Panc1 (cell line): ENCODE data around the gene YWHAH. TPM values are rescaled to one million over a fixed set of nuclear protein-coding genes. Genes with fewer than 3 reads are reported as not detected.

Experiments
- ATAC-seq: fragments of 200-7000 bp; cut with Tn5 transposase; 2 replicates; pipeline ENCODE4 v1.9.1; 2020; ENCODE audit warnings: mild to moderate bottlenecking, moderate library complexity
- BruUV-seq: library from RNA; stranded (reverse); fragments of 400-500 nt; replicated peaks from 2 replicates; lab custom pipeline; 2021; lab: Mats Ljungman, UMichigan
- CTCF ChIA-PET: fragments of 300-600 bp; sonication (Branson Sonifier 250); formaldehyde crosslinking; loops from one replicate; lab custom pipeline; 2022; ENCODE audit warnings: antibody characterized with exemption; lab: Charles Lee
- POLR2A ChIA-PET: fragments of 300-600 bp; sonication (Branson Sonifier 250); formaldehyde crosslinking; loops from one replicate; lab custom pipeline; 2022; ENCODE audit warnings: antibody characterized with exemption; lab: Charles Lee
- DNase-seq: peaks from one replicate; pipeline ENCODE4 v3.0.0-alpha.2; 2010; ENCODE audit warnings: low read depth, low spot score
- H3K27ac ChIP-seq: 2 replicates; pipeline ENCODE4 v1.5.1; 2011; ENCODE audit warnings: mild to moderate bottlenecking, low read length, inconsistent platforms
- H3K27me3 ChIP-seq: fragments of 200-500 bp; sonication (Bioruptor generic); 2 replicates; pipeline ENCODE4 v1.6.0; 2014; ENCODE audit warnings: low read length, inconsistent platforms; ENCODE audit not compliant: control insufficient read depth, insufficient read depth
- H3K36me3 ChIP-seq: fragments of 200-500 bp; sonication (Bioruptor generic); 2 replicates; pipeline ENCODE4 v1.5.1; 2014; ENCODE audit warnings: inconsistent platforms, mild to moderate bottlenecking, low read length, moderate library complexity; ENCODE audit not compliant: control insufficient read depth, insufficient read depth
- H3K4me1 ChIP-seq: 2 replicates; pipeline ENCODE4 v1.5.1; 2011; ENCODE audit warnings: inconsistent platforms, mild to moderate bottlenecking, low read length, moderate library complexity; ENCODE audit not compliant: control insufficient read depth, insufficient read depth
- H3K4me3 ChIP-seq, 2 experiments: 2 replicates each; pipeline ENCODE4 v1.5.1; 2011 to 2012; ENCODE audit warnings: low read depth in 2 of 2, low read length in 2 of 2, mild to moderate bottlenecking in 2 of 2, inconsistent platforms in 1 of 2, moderate library complexity in 1 of 2
- H3K9me3 ChIP-seq: fragments of 200-500 bp; sonication (Bioruptor generic); 2 replicates; pipeline ENCODE4 v1.5.1; 2014; ENCODE audit warnings: low read depth, mild to moderate bottlenecking, inconsistent platforms, low read length, moderate library complexity; ENCODE audit not compliant: control insufficient read depth, insufficient read depth
- SIN3A ChIP-seq: IDR thresholded peaks from 2 replicates; pipeline ENCODE4 v1.6.1; 2012; ENCODE audit warnings: low read depth, mild to moderate bottlenecking, low read length, moderate library complexity, borderline replicate concordance; ENCODE audit not compliant: insufficient read depth
- TCF7L2 ChIP-seq: IDR thresholded peaks from 2 replicates; pipeline ENCODE4 v1.6.1; 2011; ENCODE audit warnings: mild to moderate bottlenecking, low read depth, low read length, inconsistent platforms
- in situ Hi-C: cut with HindIII; loops from 2 replicates; pipeline ENCODE4 v1.10.0; 2016; ENCODE audit warnings: low sequenced_read_pairs, low pct_unique_long_range_greater_than_20kb
- intact Hi-C: fragments of 100-400 bp; cut with micrococcal nuclease; formaldehyde crosslinking; loops from one replicate; pipeline ENCODE4 v1.10.0; 2022; ENCODE audit not compliant: unreplicated experiment
- total RNA-seq: library from RNA; stranded (reverse); gene quantifications from one replicate; pipeline ENCODE4 v1.2.1, GENCODE V29; 2021; ENCODE audit not compliant: unreplicated experiment
- TF ChIP-seq, protein P1 (sequence below), 2 experiments: IDR thresholded peaks; 2 replicates each; pipeline ENCODE4 v1.6.1; 2011 to 2012; ENCODE audit warnings: low read depth in 2 of 2, control low read depth in 1 of 2, low read length in 1 of 2, mild to moderate bottlenecking in 1 of 2, moderate library complexity in 1 of 2; ENCODE audit not compliant: insufficient read depth in 1 of 2
- TF ChIP-seq, protein P2 (sequence below): fragments of 450-650 bp; IDR thresholded peaks from 2 replicates; pipeline ENCODE4 v1.5.1; 2017; ENCODE audit warnings: mild to moderate bottlenecking

The YWHAH gene
- total RNA-seq, 1 experiment from 2014 or later = 138 TPM

DNA sequence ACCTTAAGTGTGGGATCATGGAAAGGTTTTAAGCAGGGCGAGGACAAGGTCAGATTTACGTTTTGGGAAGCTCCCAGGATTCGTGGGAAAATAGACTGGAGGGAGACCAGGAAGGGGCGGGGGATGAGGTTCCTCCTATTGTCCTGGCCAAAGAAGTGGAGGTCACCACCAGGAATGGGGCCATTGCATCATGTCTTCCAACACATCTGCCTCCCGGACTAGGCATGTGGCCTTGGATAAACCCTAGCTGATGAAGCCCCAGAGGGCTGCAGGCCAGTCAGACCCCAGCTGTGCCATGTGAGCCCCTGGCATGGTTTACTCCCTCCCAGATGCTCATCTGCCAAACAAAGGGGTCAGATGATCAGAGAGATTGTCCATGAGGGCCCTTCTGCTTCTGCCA is 11.5 kb upstream of the YWHAH start:
- ATAC-seq = no peak
- POLR2A ChIA-PET = no interaction called here

DNA sequence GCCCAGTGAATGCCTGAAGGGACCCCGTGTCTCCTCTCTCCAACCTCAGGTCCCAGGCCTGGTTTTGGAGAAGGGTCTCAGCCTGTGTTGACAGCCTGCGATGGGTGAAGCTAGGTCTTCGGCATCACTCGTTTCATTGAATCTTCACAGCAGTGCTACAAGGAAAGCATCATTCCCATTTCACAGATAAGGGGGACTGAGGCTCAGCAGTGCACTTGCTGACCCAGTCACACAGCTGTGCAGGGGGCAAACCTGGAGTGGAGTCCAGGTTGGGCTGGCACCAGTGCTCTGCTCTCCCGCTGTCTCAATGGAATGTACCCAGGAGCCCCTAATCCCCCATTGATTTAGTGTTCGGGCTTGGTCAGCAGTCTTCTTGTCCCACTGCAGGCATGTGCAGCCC is 10.9 kb upstream of the YWHAH start:
- Histone ChIP-seq H3K36me3 (no peaks in the 10 kb centered on the region), H3K27ac (no peak overlapping the region), H3K27me3 (no peaks in the 10 kb centered on the region), H3K9me3 (no peaks in the 10 kb centered on the region), H3K4me3 (no peak overlapping the region), H3K4me1 (no peaks in the 10 kb centered on the region)
- TF ChIP-seq, protein P1, sequence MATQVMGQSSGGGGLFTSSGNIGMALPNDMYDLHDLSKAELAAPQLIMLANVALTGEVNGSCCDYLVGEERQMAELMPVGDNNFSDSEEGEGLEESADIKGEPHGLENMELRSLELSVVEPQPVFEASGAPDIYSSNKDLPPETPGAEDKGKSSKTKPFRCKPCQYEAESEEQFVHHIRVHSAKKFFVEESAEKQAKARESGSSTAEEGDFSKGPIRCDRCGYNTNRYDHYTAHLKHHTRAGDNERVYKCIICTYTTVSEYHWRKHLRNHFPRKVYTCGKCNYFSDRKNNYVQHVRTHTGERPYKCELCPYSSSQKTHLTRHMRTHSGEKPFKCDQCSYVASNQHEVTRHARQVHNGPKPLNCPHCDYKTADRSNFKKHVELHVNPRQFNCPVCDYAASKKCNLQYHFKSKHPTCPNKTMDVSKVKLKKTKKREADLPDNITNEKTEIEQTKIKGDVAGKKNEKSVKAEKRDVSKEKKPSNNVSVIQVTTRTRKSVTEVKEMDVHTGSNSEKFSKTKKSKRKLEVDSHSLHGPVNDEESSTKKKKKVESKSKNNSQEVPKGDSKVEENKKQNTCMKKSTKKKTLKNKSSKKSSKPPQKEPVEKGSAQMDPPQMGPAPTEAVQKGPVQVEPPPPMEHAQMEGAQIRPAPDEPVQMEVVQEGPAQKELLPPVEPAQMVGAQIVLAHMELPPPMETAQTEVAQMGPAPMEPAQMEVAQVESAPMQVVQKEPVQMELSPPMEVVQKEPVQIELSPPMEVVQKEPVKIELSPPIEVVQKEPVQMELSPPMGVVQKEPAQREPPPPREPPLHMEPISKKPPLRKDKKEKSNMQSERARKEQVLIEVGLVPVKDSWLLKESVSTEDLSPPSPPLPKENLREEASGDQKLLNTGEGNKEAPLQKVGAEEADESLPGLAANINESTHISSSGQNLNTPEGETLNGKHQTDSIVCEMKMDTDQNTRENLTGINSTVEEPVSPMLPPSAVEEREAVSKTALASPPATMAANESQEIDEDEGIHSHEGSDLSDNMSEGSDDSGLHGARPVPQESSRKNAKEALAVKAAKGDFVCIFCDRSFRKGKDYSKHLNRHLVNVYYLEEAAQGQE (IDR thresholded peaks at IDR 0.05; ENCODE audit: insufficient read depth in 1 of 2, low read depth in 2 of 2, low read length in 1 of 2) = no peak
- TF ChIP-seq SIN3A = no peak
- TF ChIP-seq TCF7L2 = no peak
- intact Hi-C loops = no loop called here
- ChIA-PET CTCF (no interaction called here), POLR2A (no interaction called here)
- in situ Hi-C loops = no loop called here
- BruUV-seq = no TSS peak
- no peak for DNase-seq
- no peak for ATAC-seq

More for the DNA sequence above, 11.5 kb upstream of the YWHAH start:
- in situ Hi-C loops (no loop called here), intact Hi-C loops (no loop called here)
- TF ChIP-seq, protein P2, sequence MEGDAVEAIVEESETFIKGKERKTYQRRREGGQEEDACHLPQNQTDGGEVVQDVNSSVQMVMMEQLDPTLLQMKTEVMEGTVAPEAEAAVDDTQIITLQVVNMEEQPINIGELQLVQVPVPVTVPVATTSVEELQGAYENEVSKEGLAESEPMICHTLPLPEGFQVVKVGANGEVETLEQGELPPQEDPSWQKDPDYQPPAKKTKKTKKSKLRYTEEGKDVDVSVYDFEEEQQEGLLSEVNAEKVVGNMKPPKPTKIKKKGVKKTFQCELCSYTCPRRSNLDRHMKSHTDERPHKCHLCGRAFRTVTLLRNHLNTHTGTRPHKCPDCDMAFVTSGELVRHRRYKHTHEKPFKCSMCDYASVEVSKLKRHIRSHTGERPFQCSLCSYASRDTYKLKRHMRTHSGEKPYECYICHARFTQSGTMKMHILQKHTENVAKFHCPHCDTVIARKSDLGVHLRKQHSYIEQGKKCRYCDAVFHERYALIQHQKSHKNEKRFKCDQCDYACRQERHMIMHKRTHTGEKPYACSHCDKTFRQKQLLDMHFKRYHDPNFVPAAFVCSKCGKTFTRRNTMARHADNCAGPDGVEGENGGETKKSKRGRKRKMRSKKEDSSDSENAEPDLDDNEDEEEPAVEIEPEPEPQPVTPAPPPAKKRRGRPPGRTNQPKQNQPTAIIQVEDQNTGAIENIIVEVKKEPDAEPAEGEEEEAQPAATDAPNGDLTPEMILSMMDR = no peak
- TF ChIP-seq TCF7L2 (no peak), SIN3A (no peak)
- TF ChIP-seq, protein P1 (IDR thresholded peaks at IDR 0.05; ENCODE audit: insufficient read depth in 1 of 2, low read depth in 2 of 2, low read length in 1 of 2) = no peak
- Histone ChIP-seq H3K4me3 (no peak overlapping the region), H3K36me3 (no peaks in the 10 kb centered on the region), H3K27me3 (no peaks in the 10 kb centered on the region; the same call in 1 of the 2 replicates), H3K27ac (no peak overlapping the region), H3K4me1 (no peaks in the 10 kb centered on the region), H3K9me3 (no peaks in the 10 kb centered on the region)
- DNase-seq = no peak
- BruUV-seq = no TSS peak
- CTCF ChIA-PET = no interaction called here
